Inflammatory macrophage (primary cell): ENCODE results near the gene MKRN3.

Source experiments
- DNase-seq, 2 donors: peaks; one replicate each; pipeline ENCODE4 v3.0.0-alpha.2; 2020 to 2022
- total RNA-seq, 18 experiments: gene quantifications; one replicate each; lab custom pipeline; 2026; ENCODE audit warnings: mixed read lengths in 6 of 18, inconsistent platforms in 2 of 18; lab: John Stamatoyannopoulos, UW

MKRN3 gene
- total RNA-seq = 0 to 0.86 (median 0.28) reads per million in 18 experiments

- no peak for DNase-seq
Measured at GRCh38 chr15:23565395-23566070, at the start of gene MKRN3. MKRN3 (plus strand) TSS chr15:23565674; CDS start chr15:23565783, 109 bp downstream.

GRCh38 chr15:23516866-23517265 lies 48.6 kb upstream of the MKRN3 start:
- no peak for DNase-seq

DNA sequence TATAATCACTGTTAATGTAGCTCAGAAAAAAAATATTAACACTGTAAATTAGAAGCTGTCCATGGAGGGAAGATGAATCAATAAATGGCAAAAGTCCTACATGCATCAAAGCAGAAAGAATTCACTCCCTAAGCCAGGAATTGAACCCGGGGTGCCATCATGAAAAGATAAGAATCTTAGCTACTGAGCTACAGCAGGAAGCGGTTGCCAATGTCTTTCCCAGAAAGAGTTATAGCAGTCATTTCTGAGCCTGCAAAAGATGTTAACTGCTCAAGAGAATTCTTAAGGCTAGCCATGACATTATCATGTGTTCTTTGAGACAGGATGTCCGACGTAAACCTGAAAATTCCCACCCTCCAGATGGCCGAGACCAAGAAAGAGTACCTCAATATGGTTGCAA lies 47.4 kb upstream of the MKRN3 start:
- no peak for DNase-seq

GRCh38 chr15:23524816-23525215 lies 40.7 kb upstream of the MKRN3 start:
- DNase-seq = no peak

- no peak for DNase-seq
Measured at GRCh38 chr15:23529891-23530290, 35.6 kb upstream of the MKRN3 start.

GRCh38 chr15:23532024-23532423 lies 33.5 kb upstream of the MKRN3 start:
- no peak for DNase-seq

GRCh38 chr15:23536659-23537058 lies 28.8 kb upstream of the MKRN3 start:
- DNase-seq = no peak

DNA sequence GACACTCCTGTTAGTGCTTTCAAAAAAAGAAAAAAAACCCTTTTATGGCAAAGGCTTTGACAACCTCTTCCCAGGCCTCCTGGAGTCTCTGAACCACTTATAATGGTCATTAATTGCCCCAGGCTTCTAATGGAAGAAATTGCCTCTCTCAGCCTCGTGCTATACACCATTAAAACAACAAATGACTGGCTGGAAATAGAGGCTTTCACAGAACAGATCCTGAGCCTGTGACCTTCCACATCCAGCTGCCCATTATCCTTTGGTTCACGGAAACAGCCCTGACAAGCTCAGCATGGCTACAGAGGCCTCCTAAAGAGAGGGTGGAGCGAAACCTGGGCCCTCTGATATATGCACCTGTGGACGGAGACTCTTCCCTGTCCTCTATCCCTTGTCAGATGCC lies 26.8 kb upstream of the MKRN3 start:
- DNase-seq = no peak

- no peak for DNase-seq
Measured at GRCh38 chr15:23539892-23540291, 25.6 kb upstream of the MKRN3 start.

GRCh38 chr15:23546158-23546557 lies 19.3 kb upstream of the MKRN3 start:
- DNase-seq = no peak

- DNase-seq = no peak
Measured at GRCh38 chr15:23548071-23548470, 17.4 kb upstream of the MKRN3 start.

- DNase-seq = no peak
Measured at GRCh38 chr15:23561914-23562313, 3.6 kb upstream of the MKRN3 start.

GRCh38 chr15:23564821-23565394 lies 566 bp upstream of the MKRN3 start:
- DNase-seq = no peak

DNA sequence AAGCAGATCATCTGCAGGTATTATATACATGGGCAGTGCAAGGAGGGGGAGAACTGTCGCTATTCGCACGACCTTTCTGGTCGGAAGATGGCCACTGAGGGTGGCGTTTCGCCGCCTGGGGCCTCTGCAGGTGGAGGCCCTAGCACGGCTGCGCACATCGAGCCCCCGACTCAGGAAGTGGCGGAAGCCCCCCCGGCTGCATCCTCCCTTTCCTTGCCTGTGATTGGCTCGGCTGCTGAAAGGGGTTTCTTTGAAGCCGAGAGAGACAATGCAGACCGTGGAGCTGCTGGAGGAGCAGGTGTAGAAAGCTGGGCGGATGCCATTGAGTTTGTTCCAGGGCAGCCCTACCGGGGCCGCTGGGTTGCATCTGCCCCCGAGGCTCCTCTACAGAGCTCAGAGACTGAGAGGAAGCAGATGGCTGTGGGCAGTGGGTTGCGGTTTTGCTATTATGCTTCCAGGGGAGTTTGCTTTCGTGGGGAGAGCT lies 639 bp downstream of the MKRN3 start:
- no peak for DNase-seq

- DNase-seq = no peak
Measured at GRCh38 chr15:23566651-23567050, 1.2 kb downstream of the MKRN3 start.

GRCh38 chr15:23567921-23568320 lies 2.4 kb downstream of the MKRN3 start:
- no peak for DNase-seq

- no peak for DNase-seq
Measured at GRCh38 chr15:23569151-23569925, 3.9 kb downstream of the MKRN3 start.

GRCh38 chr15:23570486-23570885 lies 5.0 kb downstream of the MKRN3 start:
- no peak for DNase-seq

- no peak for DNase-seq
Measured at GRCh38 chr15:23572844-23573243, 7.4 kb downstream of the MKRN3 start.

DNA sequence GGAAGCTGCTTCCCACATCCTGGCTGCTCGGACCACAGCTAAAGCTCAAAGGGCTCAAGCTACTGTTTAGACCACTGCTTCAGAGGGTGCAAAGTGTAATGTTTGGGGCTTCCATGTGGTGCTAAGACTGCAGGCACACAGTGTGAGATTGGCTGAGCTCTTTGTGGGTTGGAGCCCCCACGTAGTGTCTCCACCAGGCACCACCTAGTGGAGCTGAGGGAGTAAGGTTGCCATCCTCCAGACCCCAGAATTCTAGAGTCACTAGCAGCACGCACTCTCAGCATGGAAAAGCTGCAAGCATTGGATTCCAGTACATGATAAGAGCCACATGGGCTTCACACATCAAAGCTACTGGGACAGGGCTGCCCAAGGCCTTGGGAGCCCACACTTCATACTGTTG lies 9.3 kb downstream of the MKRN3 start:
- DNase-seq = no peak

- no peak for DNase-seq
Measured at GRCh38 chr15:23576061-23576460, 10.6 kb downstream of the MKRN3 start.

DNA sequence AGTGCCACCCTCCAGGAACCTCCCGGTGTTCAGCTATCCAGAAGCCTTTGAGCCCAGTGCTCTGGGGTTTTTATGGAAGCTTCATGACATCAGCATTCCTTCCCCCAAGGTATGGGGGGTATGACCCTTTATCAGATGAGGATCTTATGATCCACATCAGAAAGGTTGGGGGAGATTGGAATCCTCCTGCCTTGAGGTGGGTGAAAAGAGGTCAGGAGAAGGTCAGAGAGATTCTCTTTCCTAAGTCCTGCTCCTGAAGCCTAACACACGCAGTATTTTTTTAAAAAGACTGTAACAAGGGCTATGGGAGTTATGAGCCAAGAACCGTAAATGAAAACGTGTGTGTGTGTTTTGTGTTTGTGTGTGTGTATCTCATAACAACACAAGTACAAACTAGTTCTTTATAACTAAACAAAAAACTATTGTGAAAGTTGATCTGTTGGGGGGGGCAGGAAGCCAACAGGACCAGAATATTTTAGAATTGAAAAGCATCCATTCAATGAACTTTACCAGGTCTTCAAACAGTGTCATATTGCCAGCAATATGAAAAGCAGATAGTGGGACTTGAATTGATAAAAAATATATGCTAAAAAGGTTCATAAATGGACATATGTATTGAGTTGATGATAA lies 13.2 kb downstream of the MKRN3 start:
- DNase-seq = no peak

- no peak for DNase-seq
Measured at GRCh38 chr15:23588268-23588667, 22.8 kb downstream of the MKRN3 start.
